ENCODE results near the gene GRID2. TPM values are rescaled to one million over a fixed set of nuclear protein-coding genes. Genes with fewer than 3 reads are reported as not detected.

Gene GRID2
- total and polyA plus RNA-seq, 10 of the 15 experiments (the other 5 are each of a cell fraction or from before 2014, with no cell fraction given): not detected

DNA sequence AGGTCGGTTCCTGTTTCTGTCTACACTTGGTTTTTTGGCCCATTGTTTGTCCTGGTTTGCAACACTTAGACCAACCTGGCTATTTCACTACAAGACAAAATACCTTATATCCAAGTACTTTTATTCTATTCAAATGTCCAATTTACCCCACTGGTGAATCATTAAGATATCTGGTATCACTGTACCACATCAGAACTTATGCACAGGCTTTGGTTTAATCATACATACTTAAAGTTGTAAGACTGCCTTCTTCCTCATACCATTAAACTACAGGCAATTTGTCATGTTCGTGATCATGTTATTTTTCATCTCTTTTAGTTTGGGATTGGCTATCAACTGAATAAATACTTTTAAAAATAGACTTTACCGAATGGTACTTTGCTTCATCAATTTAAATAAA, 1471.8 kb downstream of the GRID2 start (continued):
- TF ChIP-seq, protein P1, sequence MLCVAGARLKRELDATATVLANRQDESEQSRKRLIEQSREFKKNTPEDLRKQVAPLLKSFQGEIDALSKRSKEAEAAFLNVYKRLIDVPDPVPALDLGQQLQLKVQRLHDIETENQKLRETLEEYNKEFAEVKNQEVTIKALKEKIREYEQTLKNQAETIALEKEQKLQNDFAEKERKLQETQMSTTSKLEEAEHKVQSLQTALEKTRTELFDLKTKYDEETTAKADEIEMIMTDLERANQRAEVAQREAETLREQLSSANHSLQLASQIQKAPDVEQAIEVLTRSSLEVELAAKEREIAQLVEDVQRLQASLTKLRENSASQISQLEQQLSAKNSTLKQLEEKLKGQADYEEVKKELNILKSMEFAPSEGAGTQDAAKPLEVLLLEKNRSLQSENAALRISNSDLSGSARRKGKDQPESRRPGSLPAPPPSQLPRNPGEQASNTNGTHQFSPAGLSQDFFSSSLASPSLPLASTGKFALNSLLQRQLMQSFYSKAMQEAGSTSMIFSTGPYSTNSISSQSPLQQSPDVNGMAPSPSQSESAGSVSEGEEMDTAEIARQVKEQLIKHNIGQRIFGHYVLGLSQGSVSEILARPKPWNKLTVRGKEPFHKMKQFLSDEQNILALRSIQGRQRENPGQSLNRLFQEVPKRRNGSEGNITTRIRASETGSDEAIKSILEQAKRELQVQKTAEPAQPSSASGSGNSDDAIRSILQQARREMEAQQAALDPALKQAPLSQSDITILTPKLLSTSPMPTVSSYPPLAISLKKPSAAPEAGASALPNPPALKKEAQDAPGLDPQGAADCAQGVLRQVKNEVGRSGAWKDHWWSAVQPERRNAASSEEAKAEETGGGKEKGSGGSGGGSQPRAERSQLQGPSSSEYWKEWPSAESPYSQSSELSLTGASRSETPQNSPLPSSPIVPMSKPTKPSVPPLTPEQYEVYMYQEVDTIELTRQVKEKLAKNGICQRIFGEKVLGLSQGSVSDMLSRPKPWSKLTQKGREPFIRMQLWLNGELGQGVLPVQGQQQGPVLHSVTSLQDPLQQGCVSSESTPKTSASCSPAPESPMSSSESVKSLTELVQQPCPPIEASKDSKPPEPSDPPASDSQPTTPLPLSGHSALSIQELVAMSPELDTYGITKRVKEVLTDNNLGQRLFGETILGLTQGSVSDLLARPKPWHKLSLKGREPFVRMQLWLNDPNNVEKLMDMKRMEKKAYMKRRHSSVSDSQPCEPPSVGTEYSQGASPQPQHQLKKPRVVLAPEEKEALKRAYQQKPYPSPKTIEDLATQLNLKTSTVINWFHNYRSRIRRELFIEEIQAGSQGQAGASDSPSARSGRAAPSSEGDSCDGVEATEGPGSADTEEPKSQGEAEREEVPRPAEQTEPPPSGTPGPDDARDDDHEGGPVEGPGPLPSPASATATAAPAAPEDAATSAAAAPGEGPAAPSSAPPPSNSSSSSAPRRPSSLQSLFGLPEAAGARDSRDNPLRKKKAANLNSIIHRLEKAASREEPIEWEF (IDR thresholded peaks at IDR 0.05; ENCODE audit: insufficient replicate concordance, low read depth, low read length): no peak
- TF ChIP-seq DPF2 (IDR thresholded peaks at IDR 0.05) (no peak), IKZF2 (IDR thresholded peaks at IDR 0.05) (no peak), SP1 (IDR thresholded peaks at IDR 0.05; ENCODE audit: low read depth, low read length) (no peak), IRF4 (IDR thresholded peaks at IDR 0.05; ENCODE audit: low read depth, low read length) (no peak), ZNF274 (IDR thresholded peaks at IDR 0.05; ENCODE audit: insufficient read depth, insufficient read length) (no peak)
- TF ChIP-seq, protein P2, sequence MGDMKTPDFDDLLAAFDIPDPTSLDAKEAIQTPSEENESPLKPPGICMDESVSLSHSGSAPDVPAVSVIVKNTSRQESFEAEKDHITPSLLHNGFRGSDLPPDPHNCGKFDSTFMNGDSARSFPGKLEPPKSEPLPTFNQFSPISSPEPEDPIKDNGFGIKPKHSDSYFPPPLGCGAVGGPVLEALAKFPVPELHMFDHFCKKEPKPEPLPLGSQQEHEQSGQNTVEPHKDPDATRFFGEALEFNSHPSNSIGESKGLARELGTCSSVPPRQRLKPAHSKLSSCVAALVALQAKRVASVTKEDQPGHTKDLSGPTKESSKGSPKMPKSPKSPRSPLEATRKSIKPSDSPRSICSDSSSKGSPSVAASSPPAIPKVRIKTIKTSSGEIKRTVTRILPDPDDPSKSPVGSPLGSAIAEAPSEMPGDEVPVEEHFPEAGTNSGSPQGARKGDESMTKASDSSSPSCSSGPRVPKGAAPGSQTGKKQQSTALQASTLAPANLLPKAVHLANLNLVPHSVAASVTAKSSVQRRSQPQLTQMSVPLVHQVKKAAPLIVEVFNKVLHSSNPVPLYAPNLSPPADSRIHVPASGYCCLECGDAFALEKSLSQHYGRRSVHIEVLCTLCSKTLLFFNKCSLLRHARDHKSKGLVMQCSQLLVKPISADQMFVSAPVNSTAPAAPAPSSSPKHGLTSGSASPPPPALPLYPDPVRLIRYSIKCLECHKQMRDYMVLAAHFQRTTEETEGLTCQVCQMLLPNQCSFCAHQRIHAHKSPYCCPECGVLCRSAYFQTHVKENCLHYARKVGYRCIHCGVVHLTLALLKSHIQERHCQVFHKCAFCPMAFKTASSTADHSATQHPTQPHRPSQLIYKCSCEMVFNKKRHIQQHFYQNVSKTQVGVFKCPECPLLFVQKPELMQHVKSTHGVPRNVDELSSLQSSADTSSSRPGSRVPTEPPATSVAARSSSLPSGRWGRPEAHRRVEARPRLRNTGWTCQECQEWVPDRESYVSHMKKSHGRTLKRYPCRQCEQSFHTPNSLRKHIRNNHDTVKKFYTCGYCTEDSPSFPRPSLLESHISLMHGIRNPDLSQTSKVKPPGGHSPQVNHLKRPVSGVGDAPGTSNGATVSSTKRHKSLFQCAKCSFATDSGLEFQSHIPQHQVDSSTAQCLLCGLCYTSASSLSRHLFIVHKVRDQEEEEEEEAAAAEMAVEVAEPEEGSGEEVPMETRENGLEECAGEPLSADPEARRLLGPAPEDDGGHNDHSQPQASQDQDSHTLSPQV (IDR thresholded peaks at IDR 0.05): no peak

All from GM12878 (cell line).